Spinal cord (tissue), 10 donors: Measurements from ENCODE around the gene CDKAL1. TPM values are rescaled to one million over a fixed set of nuclear protein-coding genes. Genes with fewer than 3 reads are reported as not detected.

Source experiments
- DNase-seq, 6 donors: peaks; one replicate each; pipeline versions ENCODE4 v3.0.0 to v3.0.0-alpha.2; 2013 to 2015; ENCODE audit warnings: low spot score in 6 of 6, low read depth in 4 of 6
- H3K27ac ChIP-seq: one replicate; pipeline ENCODE4 v1.5.1; 2013; ENCODE audit warnings: low read depth, low read length, control low read depth
- H3K27me3 ChIP-seq: one replicate; pipeline ENCODE4 v1.6.1; 2013; ENCODE audit warnings: low read length; ENCODE audit not compliant: control insufficient read depth, insufficient read depth
- H3K36me3 ChIP-seq: one replicate; pipeline ENCODE4 v1.6.1; 2013; ENCODE audit warnings: low read length; ENCODE audit not compliant: control insufficient read depth, insufficient read depth
- H3K4me1 ChIP-seq: one replicate; pipeline ENCODE4 v1.6.1; 2013; ENCODE audit warnings: low read length; ENCODE audit not compliant: control insufficient read depth, insufficient read depth
- H3K4me3 ChIP-seq: one replicate; pipeline ENCODE4 v1.5.1; 2013; ENCODE audit warnings: low read depth, low read length, control low read depth
- H3K9me3 ChIP-seq: one replicate; pipeline ENCODE4 v1.6.1; 2013; ENCODE audit warnings: low read length; ENCODE audit not compliant: control insufficient read depth, insufficient read depth
- WGBS: methylation state at CpG from one replicate; pipeline ENCODE4 v1.1.5; 2013; ENCODE audit warnings: missing lambda C conversion rate; ENCODE audit not compliant: insufficient coverage; 5-methylcytosine and 5-hydroxymethylcytosine counted together
- polyA plus RNA-seq, 2 donors: library from polyadenylated mRNA; unstranded; fragments of 120-200 nt; gene quantifications; one replicate each; pipeline ENCODE4 v1.2.1, GENCODE V29; 2013; ENCODE audit not compliant: insufficient read length in 2 of 2
- total RNA-seq, 2 donors: library from RNA; depleted of rRNA in 1 of 2; stranded (reverse); fragments of 120-200 nt in 1 of 2; fragments of >200 nt in 1 of 2; gene quantifications; one replicate each; pipeline versions ENCODE4 v1.2.3 to v1.2.4, GENCODE V29; 2013 to 2014
- donor health status: healthy.

CDKAL1 gene
- total and polyA plus RNA-seq, 4 donors: 15.1 to 34.2 (median 22.0) TPM

DNA sequence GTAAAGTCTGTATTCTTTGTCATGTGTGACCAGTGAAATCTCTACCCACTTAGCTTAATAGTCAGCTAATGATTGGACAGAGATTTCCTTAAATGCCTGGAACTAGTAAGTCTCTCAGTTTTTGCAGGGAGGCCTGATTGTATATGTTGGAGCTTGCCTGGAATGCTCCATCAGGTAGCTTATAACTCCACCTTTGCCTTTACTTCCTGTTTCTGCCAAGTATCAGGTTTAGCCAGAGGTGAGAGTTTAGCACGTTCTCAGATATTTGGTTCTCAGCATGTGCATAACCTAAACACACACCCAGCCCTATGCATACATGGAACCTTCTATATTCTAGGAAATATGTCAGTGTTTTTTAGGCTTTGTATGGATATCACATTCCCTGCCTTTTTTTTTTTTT is 435.3 kb downstream of the CDKAL1 start:
- Histone ChIP-seq H3K27ac (no peak overlapping the region), H3K27me3 (no peaks in the 10 kb centered on the region), H3K36me3 (no peaks in the 10 kb centered on the region), H3K4me3 (no peak overlapping the region), H3K4me1 (no peaks in the 10 kb centered on the region), H3K9me3 (peaks cover 13% of the 10 kb centered on the region)
- no peak for DNase-seq
- WGBS: no CpG with 5 or more reads among the region's 1 CpG

DNA sequence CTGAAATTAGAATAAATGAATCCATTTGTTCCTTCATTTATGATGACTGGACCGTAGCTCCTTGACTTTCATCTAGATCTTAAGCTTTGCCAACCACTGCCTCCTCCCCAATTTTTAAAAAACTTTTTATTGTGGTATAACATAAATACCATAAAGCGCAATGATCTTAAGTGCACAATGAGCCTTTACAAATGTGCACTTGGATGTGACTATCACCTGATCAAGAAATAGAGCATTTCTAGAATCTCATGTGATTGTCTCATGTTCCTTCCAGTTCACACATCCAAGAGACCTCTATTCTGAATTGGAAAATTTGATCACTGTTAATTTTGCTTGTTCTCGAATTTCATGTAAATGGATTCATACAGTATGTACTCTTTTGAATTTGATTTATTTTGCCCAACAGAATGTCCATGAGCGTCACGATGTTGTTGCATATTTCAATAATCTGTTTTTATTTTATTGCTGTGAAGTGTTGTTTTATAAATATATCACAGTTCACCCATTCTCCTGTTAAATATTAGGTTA is 442.2 kb downstream of the CDKAL1 start:
- no peak overlapping the region for H3K4me3 ChIP-seq
- no peaks in the 10 kb centered on the region for H3K4me1 ChIP-seq
- H3K36me3 ChIP-seq: no peaks in the 10 kb centered on the region
- 100% methylated on average over 1 of the region's 5 CpGs for WGBS
- no peaks in the 10 kb centered on the region for H3K9me3 ChIP-seq
- no peak overlapping the region for H3K27ac ChIP-seq
- DNase-seq: no peak
- no peaks in the 10 kb centered on the region for H3K27me3 ChIP-seq

DNA sequence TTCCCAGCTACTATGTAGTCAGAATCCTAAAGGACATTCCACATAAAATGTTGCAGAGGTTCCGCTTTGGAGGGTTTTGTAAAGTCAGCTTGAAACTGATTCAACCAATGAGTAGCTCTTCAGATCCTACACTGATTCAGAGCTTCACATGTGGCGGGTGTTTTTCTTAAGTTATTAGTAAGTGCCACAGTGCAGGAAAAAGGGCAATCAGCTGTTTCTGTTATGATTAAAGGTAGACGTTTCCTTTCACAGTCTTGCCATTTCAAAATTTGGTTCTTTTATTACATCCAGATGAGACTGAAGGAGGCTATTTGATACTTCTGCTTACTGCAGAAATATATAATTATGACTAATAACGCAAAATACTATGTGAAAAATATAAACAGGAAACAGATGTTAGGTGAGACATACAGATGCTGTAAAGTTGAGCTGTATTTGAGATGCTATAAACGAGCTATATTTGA is 443.9 kb downstream of the CDKAL1 start:
- Histone ChIP-seq H3K27ac (no peak overlapping the region), H3K4me1 (no peaks in the 10 kb centered on the region), H3K4me3 (no peak overlapping the region), H3K36me3 (no peaks in the 10 kb centered on the region), H3K9me3 (no peaks in the 10 kb centered on the region), H3K27me3 (no peaks in the 10 kb centered on the region)
- DNase-seq: no peak
- WGBS: no CpG with 5 or more reads among the region's 5 CpGs

DNA sequence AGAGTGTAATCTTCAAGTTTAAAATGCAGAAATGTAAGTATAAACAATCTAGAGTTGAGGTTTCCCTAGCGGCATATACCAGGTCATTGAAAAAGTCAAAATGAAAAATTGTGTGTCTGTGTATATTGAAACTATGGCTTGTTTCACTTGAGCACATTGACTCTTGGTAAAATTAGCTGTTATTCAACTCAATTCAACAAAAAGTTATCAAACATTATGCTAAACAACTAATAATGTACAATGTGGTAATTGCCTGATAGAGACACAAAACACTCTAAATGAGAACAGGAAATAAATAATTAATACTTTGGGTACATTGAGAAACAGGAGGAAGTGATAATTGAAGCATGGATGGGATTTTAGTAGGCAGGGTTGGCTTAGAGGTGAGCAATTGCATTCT is 444.8 kb downstream of the CDKAL1 start:
- H3K4me1 ChIP-seq: no peaks in the 10 kb centered on the region
- DNase-seq: no peak
- no peak overlapping the region for H3K27ac ChIP-seq
- no peaks in the 10 kb centered on the region for H3K27me3 ChIP-seq
- H3K4me3 ChIP-seq: no peak overlapping the region
- no peaks in the 10 kb centered on the region for H3K9me3 ChIP-seq
- no peaks in the 10 kb centered on the region for H3K36me3 ChIP-seq
- WGBS: no CpG with 5 or more reads among the region's 1 CpG

DNA sequence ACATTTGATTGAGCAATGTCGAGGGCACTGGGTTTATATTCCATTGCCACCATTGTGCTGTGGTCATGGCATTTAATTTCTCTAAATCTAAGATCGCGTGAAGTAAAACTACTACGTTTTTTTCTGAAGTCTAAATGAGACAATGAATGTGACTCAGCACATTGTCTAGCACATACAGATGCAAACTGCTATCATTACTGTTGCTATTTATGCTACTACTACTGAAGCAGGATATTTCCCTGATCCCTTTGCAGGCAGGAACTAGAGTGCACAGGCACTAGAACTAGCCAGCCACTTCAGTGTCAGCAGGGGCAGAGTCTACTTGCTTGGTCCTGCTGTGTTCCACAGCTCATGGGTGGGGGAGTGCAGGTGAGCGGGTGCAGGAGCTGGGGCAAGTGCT is 449.7 kb downstream of the CDKAL1 start:
- H3K36me3 ChIP-seq: no peaks in the 10 kb centered on the region
- H3K27me3 ChIP-seq: no peaks in the 10 kb centered on the region
- no peaks in the 10 kb centered on the region for H3K9me3 ChIP-seq
- WGBS: 97% methylated on average over 5 of the region's 5 CpGs
- H3K27ac ChIP-seq: no peak overlapping the region
- DNase-seq: no peak
- no peak overlapping the region for H3K4me3 ChIP-seq
- no peaks in the 10 kb centered on the region for H3K4me1 ChIP-seq

DNA sequence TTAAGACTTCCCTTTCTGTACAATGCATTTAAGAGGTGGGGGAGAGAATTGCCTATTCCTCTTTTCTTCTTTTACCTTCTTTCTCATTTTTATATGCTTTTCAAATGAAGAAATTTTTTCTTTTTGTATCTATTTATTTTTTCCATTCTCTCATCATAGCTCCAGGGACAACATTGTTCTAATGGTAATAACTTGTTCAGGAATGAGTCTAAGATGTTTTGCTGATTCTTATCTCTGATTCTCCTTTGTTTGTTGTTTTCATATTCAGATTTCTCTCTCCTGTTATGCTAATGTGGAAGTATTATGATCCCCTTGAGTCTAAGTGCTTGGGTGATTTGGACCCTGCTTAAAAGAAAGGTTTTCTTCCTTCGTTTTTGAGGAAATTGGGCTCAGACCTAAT is 451.6 kb downstream of the CDKAL1 start:
- no CpG with 5 or more reads among the region's 1 CpG for WGBS
- Histone ChIP-seq H3K9me3 (no peaks in the 10 kb centered on the region), H3K36me3 (no peaks in the 10 kb centered on the region), H3K4me3 (no peak overlapping the region), H3K27ac (no peak overlapping the region), H3K4me1 (no peaks in the 10 kb centered on the region), H3K27me3 (no peaks in the 10 kb centered on the region)
- no peak for DNase-seq

DNA sequence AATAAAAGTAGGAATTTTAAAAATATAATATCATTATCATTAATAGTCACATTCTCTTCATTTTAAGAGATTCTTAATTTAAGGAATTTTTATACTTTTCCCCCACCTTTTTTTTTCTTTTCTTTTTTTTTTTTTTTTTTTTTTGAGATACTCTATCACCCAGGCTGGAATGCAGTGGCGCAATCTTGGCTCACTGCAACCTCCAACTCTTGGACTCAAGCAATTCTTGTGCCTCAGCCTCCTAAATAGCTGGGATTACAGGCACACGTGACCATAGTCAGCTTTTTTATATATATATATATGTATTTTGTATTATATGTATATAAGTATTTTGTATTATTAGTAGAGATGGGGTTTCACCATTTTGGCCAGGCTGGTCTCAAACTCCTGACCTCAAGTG is 457.7 kb downstream of the CDKAL1 start:
- H3K9me3 ChIP-seq: peaks cover 2% of the 10 kb centered on the region
- H3K4me3 ChIP-seq: no peak overlapping the region
- no CpG with 5 or more reads among the region's 2 CpGs for WGBS
- no peaks in the 10 kb centered on the region for H3K36me3 ChIP-seq
- H3K27me3 ChIP-seq: no peaks in the 10 kb centered on the region
- DNase-seq: no peak
- no peak overlapping the region for H3K27ac ChIP-seq
- no peaks in the 10 kb centered on the region for H3K4me1 ChIP-seq

DNA sequence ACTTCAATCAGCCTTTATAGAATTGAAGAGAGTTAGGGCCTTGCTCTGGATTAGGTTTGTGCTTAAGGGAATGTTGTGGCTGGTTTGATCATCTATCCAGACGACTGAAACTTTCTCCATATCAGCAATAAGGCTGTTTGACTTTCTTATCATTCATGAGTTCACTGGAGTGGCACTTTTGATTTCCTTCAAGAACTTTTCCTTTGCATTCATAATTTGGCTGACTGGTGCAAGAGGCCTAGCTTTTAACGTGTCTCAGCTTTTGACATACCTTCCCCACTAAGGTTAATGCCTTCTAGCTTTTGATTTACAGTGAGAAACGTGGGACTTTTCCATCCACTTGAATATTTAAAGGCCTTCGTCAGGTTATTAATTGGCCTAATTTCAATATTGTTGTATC is 461.8 kb downstream of the CDKAL1 start:
- Histone ChIP-seq H3K36me3 (no peaks in the 10 kb centered on the region), H3K9me3 (peaks cover 2% of the 10 kb centered on the region), H3K4me3 (no peak overlapping the region), H3K27me3 (no peaks in the 10 kb centered on the region), H3K27ac (no peak overlapping the region), H3K4me1 (no peaks in the 10 kb centered on the region)
- WGBS: no CpG with 5 or more reads among the region's 4 CpGs
- no peak for DNase-seq

DNA sequence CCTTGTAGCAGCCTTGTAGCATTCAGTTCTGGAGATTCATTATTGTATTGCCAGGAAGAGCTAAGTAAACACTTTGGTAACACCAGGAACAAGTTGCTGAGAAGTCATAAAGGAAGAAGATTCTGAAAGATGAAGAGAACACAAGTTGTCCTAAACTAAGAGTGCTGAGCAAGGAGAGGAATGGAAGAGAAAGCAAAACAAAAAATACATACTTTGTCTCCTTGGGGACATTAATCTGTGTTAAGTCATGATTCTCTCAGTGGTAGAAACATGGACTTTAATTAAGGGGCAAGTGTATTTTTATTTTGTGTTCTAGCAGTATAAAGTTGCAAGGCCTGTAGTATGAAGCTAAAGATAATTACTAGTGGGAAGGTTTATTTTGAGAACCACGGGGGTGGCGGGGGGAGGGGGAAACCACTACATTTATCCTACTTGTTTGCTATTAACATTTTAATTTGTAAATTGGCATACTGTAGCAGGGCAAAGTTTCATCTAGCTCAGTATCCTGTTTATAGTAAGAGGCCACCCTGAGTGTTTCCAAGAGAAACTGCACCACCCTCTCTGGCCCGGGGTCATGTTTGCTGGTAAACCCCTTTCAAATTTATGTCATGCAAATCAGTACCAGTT is 463.0 kb downstream of the CDKAL1 start:
- no peaks in the 10 kb centered on the region for H3K27me3 ChIP-seq
- DNase-seq: peak in 2 of 6 donors; percentile 7 to 16
- no peaks in the 10 kb centered on the region for H3K36me3 ChIP-seq
- H3K4me3 ChIP-seq: no peak overlapping the region
- no peak overlapping the region for H3K27ac ChIP-seq
- no CpG with 5 or more reads among the region's 3 CpGs for WGBS
- no peaks in the 10 kb centered on the region for H3K4me1 ChIP-seq
- H3K9me3 ChIP-seq: peaks cover 2% of the 10 kb centered on the region

DNA sequence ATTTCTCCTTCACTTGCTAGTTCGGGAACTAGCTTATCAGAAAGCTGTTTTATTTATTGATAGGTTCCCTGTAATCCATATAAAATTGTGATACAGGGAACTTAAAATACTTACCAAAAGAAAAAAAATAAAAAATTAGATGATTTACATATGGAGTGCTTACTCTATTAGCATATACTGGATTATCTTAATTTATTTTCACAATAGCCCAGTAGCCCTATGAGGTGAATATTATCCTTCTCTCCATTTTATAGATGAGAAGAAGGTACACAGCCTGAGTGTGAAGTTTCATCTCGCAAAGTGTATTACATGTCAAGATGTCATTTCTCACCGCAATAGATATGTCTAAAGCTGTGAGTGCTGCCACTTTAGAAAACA is 463.5 kb downstream of the CDKAL1 start:
- DNase-seq: no peak
- H3K4me3 ChIP-seq: no peak overlapping the region
- no peaks in the 10 kb centered on the region for H3K27me3 ChIP-seq
- H3K9me3 ChIP-seq: peaks cover 2% of the 10 kb centered on the region
- H3K36me3 ChIP-seq: no peaks in the 10 kb centered on the region
- no peak overlapping the region for H3K27ac ChIP-seq
- WGBS: 100% methylated on average over 1 of the region's 3 CpGs
- no peaks in the 10 kb centered on the region for H3K4me1 ChIP-seq
